ENCODE measurements around the gene STX18.

DNA sequence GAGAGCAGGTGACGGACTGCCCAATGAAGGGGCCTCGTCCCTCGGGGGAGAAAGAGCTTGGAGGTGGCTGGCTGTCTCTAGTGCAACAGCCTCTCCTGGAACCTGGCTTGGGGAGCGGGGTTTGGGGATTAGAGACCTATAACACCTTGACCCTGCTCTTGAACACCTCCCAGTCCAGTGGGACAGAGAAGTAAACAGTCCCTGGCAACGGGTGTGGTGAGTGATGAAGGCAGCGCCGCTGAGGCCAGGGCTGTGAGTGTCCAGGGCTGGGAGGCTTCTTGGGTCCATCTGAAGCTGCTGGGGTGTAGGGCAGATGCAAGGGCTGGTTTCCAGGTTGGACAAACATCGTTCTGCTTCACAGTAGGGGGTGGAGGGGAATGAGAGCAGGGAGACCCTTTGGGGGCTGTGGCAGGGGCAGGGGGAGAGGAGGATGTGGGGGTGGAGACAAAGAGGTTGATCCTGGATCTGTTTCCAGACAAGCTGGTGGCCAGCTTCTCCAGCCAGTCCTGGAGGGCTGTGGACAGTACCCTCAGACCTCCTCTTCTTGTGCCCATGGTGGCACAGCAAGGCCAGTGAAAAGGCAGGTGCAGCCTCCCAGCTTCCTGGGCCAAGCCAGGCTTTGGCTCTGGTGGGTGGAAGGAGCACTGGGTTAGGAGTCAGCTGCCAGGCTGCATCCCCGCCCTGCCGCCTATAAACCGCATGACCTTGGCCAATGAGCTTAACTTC lies 151.2 kb downstream of the STX18 start:
- TF ChIP-seq MAX (IDR thresholded peaks at IDR 0.05; ENCODE audit: low read depth, low read length) = no peak
- no peak for TF ChIP-seq SIN3A (IDR thresholded peaks at IDR 0.05; ENCODE audit: low read depth, low read length)
